HAP-1 (cell line): Measurements from ENCODE around the gene TTI1.
A peak's percentile ranks its signal among the peaks of the same experiment; 100 is the strongest.

Source experiments
- DNase-seq, 2 experiments: peaks; one replicate each; pipeline ENCODE4 v3.0.0-alpha.2; 2016 to 2020; ENCODE audit warnings: low spot score in 2 of 2
- H3K27me3 ChIP-seq: fragments of 250-450 bp; sonication (Bioruptor Pico); 2 replicates; pipeline ENCODE4 v1.5.1; 2020; ENCODE audit warnings: low read depth, mild to moderate bottlenecking, moderate library complexity
- H3K36me3 ChIP-seq: fragments of 250-450 bp; sonication (Bioruptor Pico); replicated peaks from 2 replicates; pipeline ENCODE4 v1.5.1; 2020; ENCODE audit warnings: mild to moderate bottlenecking
- H3K4me1 ChIP-seq: fragments of 250-450 bp; sonication (Bioruptor Pico); 2 replicates; pipeline ENCODE4 v1.5.1; 2020; ENCODE audit warnings: mild to moderate bottlenecking
- H3K4me3 ChIP-seq: fragments of 250-450 bp; sonication (Bioruptor Pico); 2 replicates; pipeline ENCODE4 v1.5.1; 2020; ENCODE audit warnings: mild to moderate bottlenecking, moderate library complexity
- H3K9me3 ChIP-seq: fragments of 250-450 bp; sonication (Bioruptor Pico); 2 replicates; pipeline ENCODE4 v1.5.1; 2020; ENCODE audit warnings: mild to moderate bottlenecking, moderate library complexity
- in situ Hi-C: fragments of 300-500 bp; cut with MboI; formaldehyde crosslinking; loops from 3 replicates; pipeline ENCODE4 v1.14.3; 2020; ENCODE audit warnings: low sequenced_read_pairs, inconsistent platforms, mixed read lengths

The TTI1 gene

GRCh38 chr20:37946946-37947345, 86.3 kb downstream of the TTI1 start:
- DNase-seq = no peak
- no peaks in the 10 kb centered on the region; the same call in 1 of the 2 replicates for H3K9me3 ChIP-seq
- no peaks in the 10 kb centered on the region for H3K4me1 ChIP-seq
- no peak overlapping the region for H3K4me3 ChIP-seq
- H3K27me3 ChIP-seq = 0 out of 2 replicates have a peak, but pooled peaks cover 4% of the 10 kb centered on the region
- no peaks in the 10 kb centered on the region for H3K36me3 ChIP-seq
- in situ Hi-C loops = no loop called here

DNA sequence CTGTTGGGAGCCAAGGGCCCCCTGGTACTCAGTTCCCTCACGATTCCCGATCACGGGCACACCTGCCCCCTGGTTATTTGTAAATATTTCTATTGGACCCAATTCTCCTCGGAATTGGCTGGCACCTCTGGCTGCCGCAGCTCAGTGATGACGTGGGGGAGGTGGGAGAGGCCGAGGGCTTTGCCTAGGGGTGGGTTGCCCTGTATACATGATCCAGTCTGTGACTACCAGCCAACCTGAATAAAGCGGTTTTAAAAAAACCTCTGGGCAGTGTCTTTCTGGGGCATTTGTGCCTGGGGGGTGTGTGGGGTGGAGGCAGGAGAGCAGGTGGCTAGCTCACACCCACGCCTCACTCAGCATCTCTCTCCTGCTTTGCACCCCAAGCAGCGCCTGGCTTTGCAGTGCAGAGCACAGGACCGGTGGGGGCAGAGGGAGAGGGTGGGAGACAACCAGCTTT, 88.1 kb downstream of the TTI1 start:
- Histone ChIP-seq H3K4me3 (no peak overlapping the region), H3K4me1 (no peaks in the 10 kb centered on the region), H3K27me3 (0 out of 2 replicates have a peak, but pooled peaks cover 4% of the 10 kb centered on the region), H3K9me3 (no peaks in the 10 kb centered on the region; the same call in 1 of the 2 replicates), H3K36me3 (no peaks in the 10 kb centered on the region)
- no peak for DNase-seq
- in situ Hi-C loops = no loop called here

- no peaks in the 10 kb centered on the region; the same call in 1 of the 2 replicates for H3K9me3 ChIP-seq
- no peaks in the 10 kb centered on the region for H3K36me3 ChIP-seq
- DNase-seq = no peak
- H3K4me1 ChIP-seq = no peaks in the 10 kb centered on the region
- in situ Hi-C loops = no loop called here
- no peak overlapping the region for H3K4me3 ChIP-seq
- H3K27me3 ChIP-seq = 0 out of 2 replicates have a peak, but pooled peaks cover 4% of the 10 kb centered on the region
Measured at GRCh38 chr20:37944456-37944981, 88.7 kb downstream of the TTI1 start.

DNA sequence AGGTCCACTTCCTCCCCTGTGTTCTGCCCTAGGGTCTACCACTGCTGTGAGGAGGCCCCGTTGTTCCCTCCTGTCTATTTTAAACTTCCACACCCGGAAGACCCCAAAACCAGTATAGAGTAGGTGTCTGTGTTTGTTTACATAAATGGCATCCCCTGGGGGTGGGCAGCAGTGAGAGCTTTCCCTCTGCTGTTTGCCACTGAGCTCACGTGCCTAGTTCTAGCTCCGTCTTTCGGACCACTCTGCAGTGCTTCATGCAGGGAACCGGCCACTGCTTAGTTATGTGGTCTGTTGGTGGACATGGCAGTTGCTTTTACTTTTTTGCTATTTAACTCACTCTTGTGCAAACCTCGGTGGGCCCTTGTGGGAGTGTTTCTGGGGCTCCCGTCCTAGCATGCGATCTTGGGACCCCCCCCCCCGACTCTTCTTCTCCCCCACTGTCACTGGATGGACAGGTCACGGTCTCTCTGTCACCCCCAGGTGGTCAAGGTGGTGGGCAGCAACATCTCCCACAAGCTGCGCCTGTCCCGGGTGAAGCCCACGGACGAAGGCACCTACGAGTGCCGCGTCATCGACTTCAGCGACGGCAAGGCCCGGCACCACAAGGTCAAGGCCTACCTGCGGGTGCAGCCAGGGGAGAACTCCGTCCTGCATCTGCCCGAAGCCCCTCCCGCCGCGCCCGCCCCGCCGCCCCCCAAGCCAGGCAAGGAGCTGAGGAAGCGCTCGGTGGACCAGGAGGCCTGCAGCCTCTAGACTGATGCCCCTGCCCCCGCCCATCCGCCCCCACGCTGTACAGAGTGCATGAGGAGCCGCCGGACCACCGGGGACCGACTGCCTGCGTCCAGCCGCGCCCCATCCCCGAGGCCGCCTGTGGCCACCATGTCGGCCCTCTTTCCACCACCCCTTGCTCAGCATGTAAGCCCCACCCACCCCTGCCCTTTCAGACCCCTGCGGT, 89.5 kb downstream of the TTI1 start:
- Histone ChIP-seq H3K4me1 (no peaks in the 10 kb centered on the region), H3K27me3 (0 out of 2 replicates have a peak, but pooled peaks cover 4% of the 10 kb centered on the region), H3K36me3 (no peaks in the 10 kb centered on the region), H3K9me3 (no peaks in the 10 kb centered on the region; the same call in 1 of the 2 replicates), H3K4me3 (no peak overlapping the region)
- DNase-seq = no peak
- in situ Hi-C loops = no loop called here

DNA sequence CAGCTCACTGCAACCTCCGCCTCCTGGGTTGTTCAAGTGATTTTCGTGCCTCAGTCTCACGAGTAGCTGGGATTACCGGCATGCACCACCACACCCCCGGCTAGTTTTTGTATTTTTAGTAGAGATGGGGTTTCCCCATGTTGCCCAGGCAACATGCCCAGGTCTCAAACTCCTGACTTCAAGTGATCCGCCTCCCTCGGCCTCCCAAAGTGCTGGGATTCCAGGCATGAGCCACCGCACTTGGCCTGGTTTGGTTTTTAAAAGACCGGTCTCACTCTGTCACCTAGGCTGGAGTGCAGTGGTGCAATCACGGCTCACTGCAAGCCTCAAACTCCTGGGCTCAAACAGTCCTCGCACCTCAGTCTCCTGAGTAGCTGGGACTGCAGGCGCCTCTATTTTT, 90.2 kb downstream of the TTI1 start:
- Histone ChIP-seq H3K27me3 (0 out of 2 replicates have a peak, but pooled peaks cover 4% of the 10 kb centered on the region), H3K4me1 (no peaks in the 10 kb centered on the region), H3K4me3 (no peak overlapping the region), H3K36me3 (no peaks in the 10 kb centered on the region), H3K9me3 (no peaks in the 10 kb centered on the region; the same call in 1 of the 2 replicates)
- DNase-seq = no peak
- in situ Hi-C loops = no loop called here

DNA sequence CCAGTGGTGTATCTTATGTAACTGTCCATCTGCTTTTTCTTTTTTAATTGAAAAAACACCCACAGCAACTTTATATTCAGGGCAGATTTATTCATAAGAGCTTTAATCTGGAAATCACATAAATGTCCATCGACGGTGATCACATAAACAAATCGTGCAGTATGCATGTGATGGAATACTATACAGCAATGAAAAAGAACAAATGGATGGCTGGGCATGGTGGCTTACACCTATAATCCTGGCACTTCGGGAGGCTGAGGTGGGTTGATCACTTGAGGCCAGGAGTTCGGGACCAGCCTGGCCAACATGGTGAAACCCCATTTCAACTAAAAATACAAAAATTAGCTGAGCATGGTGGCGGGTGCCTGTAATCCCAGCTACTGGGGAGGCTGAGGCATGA, 91.3 kb downstream of the TTI1 start:
- in situ Hi-C loops = no loop called here
- H3K36me3 ChIP-seq = no peaks in the 10 kb centered on the region
- H3K27me3 ChIP-seq = 0 out of 2 replicates have a peak, but pooled peaks cover 4% of the 10 kb centered on the region
- H3K4me1 ChIP-seq = no peaks in the 10 kb centered on the region
- DNase-seq = no peak
- H3K4me3 ChIP-seq = no peak overlapping the region
- no peaks in the 10 kb centered on the region for H3K9me3 ChIP-seq

DNA sequence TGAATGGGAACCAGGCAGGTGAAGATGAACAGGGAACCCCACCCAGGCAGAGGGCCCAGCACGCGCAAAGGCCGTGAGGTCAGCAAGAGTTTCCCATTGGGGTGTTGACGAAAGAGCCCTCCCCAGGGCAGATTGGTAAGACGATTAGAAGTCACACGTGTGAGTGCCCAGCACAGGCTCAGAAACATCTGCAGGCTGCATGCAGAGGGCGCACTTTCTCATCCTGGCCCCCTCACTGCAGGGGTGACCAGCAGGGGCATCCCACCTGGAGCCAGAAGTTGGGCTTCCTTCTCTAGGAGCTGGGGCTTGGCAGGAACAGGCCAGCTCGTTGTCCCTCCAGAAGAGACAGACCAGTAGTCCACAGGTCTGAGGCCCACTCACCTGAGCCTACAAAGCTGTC, 91.9 kb downstream of the TTI1 start:
- Histone ChIP-seq H3K36me3 (no peaks in the 10 kb centered on the region), H3K4me1 (no peaks in the 10 kb centered on the region), H3K9me3 (no peaks in the 10 kb centered on the region), H3K27me3 (0 out of 2 replicates have a peak, but pooled peaks cover 4% of the 10 kb centered on the region), H3K4me3 (no peak overlapping the region)
- in situ Hi-C loops = no loop called here
- DNase-seq = peak in 1 of 2 experiments; percentile 51

- Histone ChIP-seq H3K27me3 (no peaks in the 10 kb centered on the region), H3K36me3 (no peaks in the 10 kb centered on the region), H3K4me3 (no peak overlapping the region)
Measured at GRCh38 chr20:37940858-37941257, 92.4 kb downstream of the TTI1 start.

GRCh38 chr20:37939701-37940560, 93.3 kb downstream of the TTI1 start:
- Histone ChIP-seq H3K4me1 (no peaks in the 10 kb centered on the region), H3K36me3 (no peaks in the 10 kb centered on the region), H3K9me3 (no peaks in the 10 kb centered on the region), H3K4me3 (no peak overlapping the region), H3K27me3 (no peaks in the 10 kb centered on the region)
- in situ Hi-C loops = no loop called here
- DNase-seq = no peak

More at GRCh38 chr20:37940858-37941257, 92.4 kb downstream of the TTI1 start:
- in situ Hi-C loops = no loop called here
- Histone ChIP-seq H3K9me3 (no peaks in the 10 kb centered on the region), H3K4me1 (no peaks in the 10 kb centered on the region)
- DNase-seq = no peak

DNA sequence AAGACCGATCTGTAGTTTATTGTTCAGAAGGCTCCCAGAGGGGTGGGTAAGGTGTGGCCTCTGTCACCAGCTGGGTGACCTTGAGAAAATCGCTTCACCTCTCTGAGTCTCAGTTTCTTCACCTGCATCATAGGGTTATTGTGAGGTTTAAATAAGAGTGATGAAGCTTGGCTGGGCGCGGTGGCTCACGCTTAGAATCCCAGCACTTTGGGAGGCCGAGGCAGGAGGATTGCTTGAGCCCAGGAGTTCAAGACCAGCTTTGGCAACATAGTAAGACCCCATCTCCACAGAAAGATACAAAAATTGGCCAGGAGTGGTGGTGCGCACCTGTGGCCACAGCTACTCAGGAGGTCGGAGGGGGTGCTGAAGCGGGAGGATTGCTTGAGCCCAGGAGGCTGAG, 94.3 kb downstream of the TTI1 start:
- DNase-seq = no peak
- in situ Hi-C loops = no loop called here
- Histone ChIP-seq H3K4me3 (no peak overlapping the region), H3K36me3 (no peaks in the 10 kb centered on the region), H3K4me1 (no peaks in the 10 kb centered on the region), H3K27me3 (no peaks in the 10 kb centered on the region), H3K9me3 (no peaks in the 10 kb centered on the region)

GRCh38 chr20:37938181-37938750, 95.0 kb downstream of the TTI1 start:
- no peak for DNase-seq
- Histone ChIP-seq H3K4me1 (no peaks in the 10 kb centered on the region), H3K9me3 (no peaks in the 10 kb centered on the region), H3K4me3 (no peak overlapping the region), H3K36me3 (no peaks in the 10 kb centered on the region), H3K27me3 (no peaks in the 10 kb centered on the region)
- in situ Hi-C loops = no loop called here

- no peaks in the 10 kb centered on the region for H3K36me3 ChIP-seq
- no peaks in the 10 kb centered on the region for H3K9me3 ChIP-seq
- H3K4me1 ChIP-seq = no peaks in the 10 kb centered on the region
- no peaks in the 10 kb centered on the region for H3K27me3 ChIP-seq
- H3K4me3 ChIP-seq = no peak overlapping the region
- DNase-seq = no peak
- in situ Hi-C loops = no loop called here
Measured at GRCh38 chr20:37937686-37938085, 95.6 kb downstream of the TTI1 start.

DNA sequence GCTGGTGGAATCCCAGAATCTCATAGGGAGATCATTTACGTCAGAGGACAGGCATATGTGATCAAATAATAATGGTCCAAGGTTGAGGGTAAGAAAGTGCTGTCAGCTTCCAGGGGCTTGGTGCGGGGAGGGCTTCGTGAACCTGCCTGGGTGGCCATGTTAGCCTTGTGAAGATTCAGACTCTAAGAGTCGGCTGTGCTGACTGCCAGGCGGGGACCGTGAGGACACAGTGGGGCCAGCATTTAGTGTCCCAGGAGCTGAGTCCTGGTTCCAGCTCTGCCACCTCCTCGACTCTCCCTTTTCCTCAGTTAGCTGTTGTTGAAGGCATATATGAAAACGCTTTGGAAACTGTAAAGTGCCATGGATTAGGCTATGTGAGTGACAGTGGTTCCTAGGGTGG, 96.8 kb downstream of the TTI1 start:
- in situ Hi-C loops = no loop called here
- Histone ChIP-seq H3K4me1 (no peaks in the 10 kb centered on the region), H3K4me3 (no peak overlapping the region), H3K27me3 (no peaks in the 10 kb centered on the region), H3K36me3 (no peaks in the 10 kb centered on the region), H3K9me3 (no peaks in the 10 kb centered on the region)
- DNase-seq = no peak
